Small intestine (tissue), 7 donors: ENCODE data around the gene PDCD7. TPM values are rescaled to one million over a fixed set of nuclear protein-coding genes. Genes with fewer than 3 reads are reported as not detected.
A peak's percentile ranks its signal among the peaks of the same experiment; 100 is the strongest.
"Not testable (repeated sequence)": the region's sequence is repeated elsewhere in the genome, so short reads cannot be mapped to it uniquely, and the experiment has no call there.

Source experiments
- DNase-seq, 2 donors: peaks; one replicate each; pipeline versions ENCODE4 v3.0.0 to v3.0.0-alpha.2; 2013
- FAIRE-seq: peaks from 2 replicates; lab custom pipeline; 2012; peaks lifted over from hg19 to GRCh38; lab: Jason Lieb, UNC
- H3K27ac ChIP-seq, 3 donors: one replicate each; pipeline ENCODE4 v1.5.1; 2013; ENCODE audit warnings: low read length in 2 of 3, mild to moderate bottlenecking in 2 of 3, control low read depth in 1 of 3, inconsistent platforms in 1 of 3, low read depth in 1 of 3, moderate library complexity in 1 of 3
- H3K27me3 ChIP-seq, 3 donors: one replicate each; pipeline ENCODE4 v1.6.1; 2013; ENCODE audit warnings: low read length in 3 of 3, inconsistent platforms in 1 of 3; ENCODE audit not compliant: control insufficient read depth in 3 of 3, insufficient read depth in 3 of 3
- H3K36me3 ChIP-seq, 3 donors: one replicate each; pipeline ENCODE4 v1.6.1; 2013; ENCODE audit warnings: low read length in 3 of 3, inconsistent platforms in 1 of 3, low read depth in 1 of 3, mild to moderate bottlenecking in 1 of 3, moderate library complexity in 1 of 3; ENCODE audit not compliant: control insufficient read depth in 3 of 3, insufficient read depth in 2 of 3
- H3K4me1 ChIP-seq, 3 donors: one replicate each; pipeline ENCODE4 v1.6.1; 2013; ENCODE audit warnings: low read length in 2 of 3, inconsistent platforms in 1 of 3, low read depth in 1 of 3, mild to moderate bottlenecking in 1 of 3, moderate library complexity in 1 of 3; ENCODE audit not compliant: control insufficient read depth in 3 of 3, insufficient read depth in 2 of 3
- H3K4me3 ChIP-seq, 3 donors: one replicate each; pipeline ENCODE4 v1.5.1; 2013; ENCODE audit warnings: low read length in 3 of 3, control low read depth in 1 of 3, inconsistent platforms in 1 of 3, low read depth in 1 of 3, mild to moderate bottlenecking in 1 of 3, moderate library complexity in 1 of 3
- H3K9me3 ChIP-seq, 2 donors: one replicate each; pipeline ENCODE4 v1.6.1; 2013; ENCODE audit warnings: low read depth in 1 of 2, low read length in 1 of 2; ENCODE audit not compliant: control insufficient read depth in 2 of 2, insufficient read depth in 1 of 2
- WGBS, 3 donors: extraction: QIAGEN DNeasy Blood & Tissue Kit; methylation state at CpG; one replicate each; pipeline ENCODE4 v1.1.7; 2013; 5-methylcytosine and 5-hydroxymethylcytosine counted together
- polyA plus RNA-seq, 4 donors: library from polyadenylated mRNA; stranded (reverse) in 3 of 4; unstranded in 1 of 4; fragments of 200-250 nt in 3 of 4; fragments of 120-200 nt in 1 of 4; gene quantifications; one replicate each; pipeline versions ENCODE4 v1.2.1 to v1.2.3, GENCODE V29; 2013
- donor health status: healthy with polysubstance abuse.
- donor health status: control.
- donor health status: control.
- donor health status: Bipolar disorder and iron deficiency.
- donor health status: healthy.

Gene PDCD7
- polyA plus RNA-seq, 4 donors = 8.4 to 20.5 (median 11.9) TPM

DNA sequence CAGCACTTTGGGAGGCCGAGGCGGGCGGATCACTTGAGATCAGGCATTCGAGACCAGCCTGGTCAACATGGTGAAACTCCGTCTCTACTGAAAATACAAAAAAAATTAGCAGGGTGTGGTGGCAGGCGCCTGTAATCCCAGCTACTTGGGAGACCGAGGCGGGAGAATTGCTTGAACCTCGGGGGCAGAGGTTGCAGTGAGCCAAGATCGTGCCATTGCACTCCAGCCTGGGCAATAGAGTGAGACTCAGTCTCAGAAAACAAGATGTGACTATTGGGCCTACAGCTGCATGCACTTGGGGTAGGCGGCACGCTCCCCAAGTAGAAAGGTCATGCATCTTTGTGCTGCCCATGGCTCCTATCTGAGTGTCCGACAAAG, 39.8 kb downstream of the PDCD7 start:
- DNase-seq, H3K9me3 ChIP-seq, H3K27me3 ChIP-seq, H3K4me3 ChIP-seq, FAIRE-seq: not testable (repeated sequence)
- Histone ChIP-seq H3K27ac (peak overlapping the region in 2 of 3 donors; percentile 58 to 72), H3K4me1 (peaks cover 0 to 65% (median 16%) of the 10 kb centered on the region in 3 donors), H3K36me3 (peaks cover under 1 to 45% (median 6%) of the 10 kb centered on the region in 3 donors)
- 75 to 90% (median 79%) methylated on average over 13 of the region's 13 CpGs for WGBS, 3 donors

DNA sequence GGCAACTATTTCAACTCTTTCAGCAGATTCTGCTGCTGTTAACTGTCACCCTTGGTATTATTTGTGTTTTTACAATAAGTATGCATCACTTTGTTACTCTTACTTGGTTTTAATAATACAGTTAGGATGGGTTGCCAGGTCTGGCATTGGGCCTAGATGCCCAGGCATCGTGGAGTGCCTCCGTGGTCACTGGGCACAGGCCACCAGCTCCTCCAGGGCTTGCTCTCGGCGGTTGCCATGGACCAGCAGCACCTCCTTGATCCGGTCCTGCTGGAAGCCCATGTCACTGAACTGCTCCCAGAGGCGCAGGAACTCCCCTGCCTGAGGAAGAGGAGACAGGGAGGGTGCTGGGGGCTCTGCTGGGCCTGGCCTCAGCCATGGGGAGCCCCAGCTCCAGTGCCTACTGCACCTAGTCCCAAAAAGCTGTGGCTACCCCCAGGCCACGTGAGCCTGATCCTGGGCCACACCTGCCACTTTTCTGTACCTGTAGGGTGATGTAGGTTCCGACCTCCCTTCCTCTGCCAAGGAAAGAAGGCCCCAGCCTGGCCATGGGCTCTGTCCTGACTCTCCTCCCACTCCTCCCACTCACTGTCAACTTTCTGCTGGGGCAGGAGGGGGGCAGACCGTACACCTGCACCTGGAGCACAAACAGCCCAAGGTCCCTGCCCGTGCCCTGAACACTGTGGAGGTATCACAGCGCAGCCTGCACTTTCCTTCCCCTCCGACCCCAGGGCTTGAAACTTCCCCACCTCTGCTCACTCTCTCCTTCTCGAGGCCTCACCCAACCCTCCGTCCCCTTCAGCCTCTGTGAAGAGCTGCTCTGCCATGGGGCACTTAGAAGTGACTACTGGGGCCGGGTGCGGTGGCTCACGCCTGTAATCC, 40.5 kb downstream of the PDCD7 start:
- no peak for DNase-seq
- H3K36me3 ChIP-seq = peaks cover 0 to 41% (median 2%) of the 10 kb centered on the region in 3 donors
- no peaks in the 10 kb centered on the region for H3K9me3 ChIP-seq
- H3K4me1 ChIP-seq = peaks cover 0 to 71% (median 19%) of the 10 kb centered on the region in 3 donors
- no peak overlapping the region for H3K4me3 ChIP-seq
- 92 to 94% (median 92%) methylated on average over 16 to 17 of the region's 17 CpGs for WGBS, 3 donors
- peak overlapping the region in 1 of 3 donors; percentile 7 for H3K27ac ChIP-seq
- FAIRE-seq = no peak
- H3K27me3 ChIP-seq = no peaks in the 10 kb centered on the region

DNA sequence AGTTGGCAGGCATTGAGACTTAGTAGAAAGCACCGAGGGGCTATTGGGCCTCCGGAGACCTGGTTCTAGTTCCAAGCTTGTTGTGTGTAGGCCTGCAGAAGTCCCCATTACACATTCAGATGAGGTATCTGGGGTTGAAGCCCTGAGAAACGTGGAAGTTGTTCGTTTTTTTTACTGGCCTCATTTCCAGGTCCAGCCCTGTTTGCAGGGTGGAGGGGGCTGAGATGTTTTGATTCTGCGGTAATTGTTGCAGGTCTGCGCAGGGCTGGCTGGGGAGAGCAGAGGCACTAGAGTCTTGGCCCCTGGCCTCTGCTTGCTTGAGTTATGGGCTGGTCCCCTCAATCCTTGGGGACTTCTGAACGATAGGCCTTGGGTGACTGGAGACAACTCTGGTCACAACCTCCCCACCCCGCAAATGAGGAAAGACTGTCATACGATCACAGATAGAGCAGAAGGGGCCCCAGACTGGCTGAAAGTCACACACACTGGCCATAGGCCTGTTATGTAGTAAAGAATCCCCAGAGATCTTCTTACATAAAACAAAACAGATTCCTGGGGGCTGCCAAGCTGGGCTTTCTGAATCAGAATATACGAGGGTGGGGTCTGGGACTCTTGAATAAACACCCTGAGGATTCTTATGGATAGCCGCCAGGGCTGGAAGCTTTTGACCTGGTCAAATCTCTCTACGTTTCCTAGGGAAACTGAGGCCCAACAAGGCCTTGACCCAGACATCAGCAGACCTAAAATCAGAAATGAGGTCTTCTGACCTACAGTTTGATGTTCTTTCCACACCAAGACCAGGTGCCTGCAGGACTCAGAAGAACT, 41.5 kb downstream of the PDCD7 start:
- no peak for FAIRE-seq
- Histone ChIP-seq H3K4me1 (peaks cover 0 to 81% (median 23%) of the 10 kb centered on the region in 3 donors), H3K27me3 (no peaks in the 10 kb centered on the region), H3K36me3 (peaks cover 0 to 32% (median 0%) of the 10 kb centered on the region in 3 donors), H3K27ac (peak overlapping the region in 1 of 3 donors; percentile 31), H3K9me3 (no peaks in the 10 kb centered on the region), H3K4me3 (no peak overlapping the region)
- 75 to 89% (median 89%) methylated on average over 12 of the region's 12 CpGs for WGBS, 3 donors
- DNase-seq = peak in 1 of 2 donors; percentile 30

DNA sequence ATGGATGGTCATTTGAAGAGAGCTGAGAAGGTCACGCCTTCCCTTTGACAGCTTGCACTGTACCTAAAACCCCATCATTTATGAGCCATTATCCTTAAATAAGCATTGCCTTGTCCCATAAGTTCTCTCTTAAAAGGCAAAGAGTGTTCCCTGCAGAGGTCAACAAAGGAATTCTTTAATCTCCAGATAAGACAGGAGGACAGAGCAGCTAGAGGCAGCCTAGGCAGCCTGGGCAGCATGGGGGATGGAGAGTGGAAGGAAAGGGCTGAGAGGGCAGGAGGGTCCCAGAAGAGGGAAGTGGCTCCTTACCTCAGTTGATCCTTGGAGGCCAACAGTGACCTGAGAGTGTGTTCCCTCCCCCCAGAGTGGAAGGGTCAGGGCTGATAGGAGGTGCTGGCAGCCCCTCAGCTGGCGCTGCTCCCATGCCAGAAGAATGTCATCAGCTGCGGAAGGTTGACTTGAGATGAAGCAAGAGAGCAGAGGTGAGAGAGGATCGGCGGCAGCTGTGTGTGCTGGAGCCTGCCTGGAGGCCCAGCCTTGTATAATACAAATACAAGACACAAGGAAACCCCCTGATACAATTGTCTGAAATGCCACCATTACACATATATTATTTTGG, 44.3 kb downstream of the PDCD7 start:
- Histone ChIP-seq H3K4me3 (no peak overlapping the region), H3K27ac (peak overlapping the region; percentile 83 to 91 (median 89)), H3K4me1 (peaks cover 0 to 74% (median 22%) of the 10 kb centered on the region in 3 donors), H3K36me3 (peaks cover 0 to 15% (median 0%) of the 10 kb centered on the region in 3 donors), H3K9me3 (no peaks in the 10 kb centered on the region), H3K27me3 (no peaks in the 10 kb centered on the region)
- DNase-seq = peak; percentile 69 to 85
- no peak for FAIRE-seq
- 29 to 55% (median 47%) methylated on average over 5 of the region's 5 CpGs for WGBS, 3 donors

DNA sequence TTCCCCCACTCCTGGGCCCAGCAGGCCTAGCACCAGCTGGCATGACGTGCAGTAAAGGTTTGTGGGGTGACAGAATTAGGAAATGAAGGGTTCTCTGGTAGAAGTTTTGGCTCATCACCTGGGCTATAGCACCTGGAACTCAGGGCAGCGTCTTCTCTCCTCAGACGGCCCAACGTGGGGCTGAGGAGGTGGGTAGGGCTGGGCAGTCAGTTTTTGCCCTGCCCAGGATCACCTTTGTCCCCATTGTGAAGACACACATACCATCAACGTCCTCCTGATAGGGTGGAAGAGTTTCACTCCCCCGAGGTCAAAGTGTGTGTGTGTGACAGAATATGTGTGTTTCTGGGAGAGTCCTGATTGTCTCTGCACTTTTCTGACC, 45.0 kb downstream of the PDCD7 start:
- H3K4me1 ChIP-seq = peaks cover 0 to 72% (median 21%) of the 10 kb centered on the region in 3 donors
- no peak overlapping the region for H3K4me3 ChIP-seq
- DNase-seq (peak; percentile 91 to 97), FAIRE-seq (no peak)
- H3K9me3 ChIP-seq = no peaks in the 10 kb centered on the region
- H3K36me3 ChIP-seq = peaks cover 0 to 12% (median 0%) of the 10 kb centered on the region in 3 donors
- no peaks in the 10 kb centered on the region for H3K27me3 ChIP-seq
- WGBS, 3 donors = 13 to 45% (median 36%) methylated on average over 6 of the region's 6 CpGs
- peak overlapping the region; percentile 83 to 96 (median 91) for H3K27ac ChIP-seq

DNA sequence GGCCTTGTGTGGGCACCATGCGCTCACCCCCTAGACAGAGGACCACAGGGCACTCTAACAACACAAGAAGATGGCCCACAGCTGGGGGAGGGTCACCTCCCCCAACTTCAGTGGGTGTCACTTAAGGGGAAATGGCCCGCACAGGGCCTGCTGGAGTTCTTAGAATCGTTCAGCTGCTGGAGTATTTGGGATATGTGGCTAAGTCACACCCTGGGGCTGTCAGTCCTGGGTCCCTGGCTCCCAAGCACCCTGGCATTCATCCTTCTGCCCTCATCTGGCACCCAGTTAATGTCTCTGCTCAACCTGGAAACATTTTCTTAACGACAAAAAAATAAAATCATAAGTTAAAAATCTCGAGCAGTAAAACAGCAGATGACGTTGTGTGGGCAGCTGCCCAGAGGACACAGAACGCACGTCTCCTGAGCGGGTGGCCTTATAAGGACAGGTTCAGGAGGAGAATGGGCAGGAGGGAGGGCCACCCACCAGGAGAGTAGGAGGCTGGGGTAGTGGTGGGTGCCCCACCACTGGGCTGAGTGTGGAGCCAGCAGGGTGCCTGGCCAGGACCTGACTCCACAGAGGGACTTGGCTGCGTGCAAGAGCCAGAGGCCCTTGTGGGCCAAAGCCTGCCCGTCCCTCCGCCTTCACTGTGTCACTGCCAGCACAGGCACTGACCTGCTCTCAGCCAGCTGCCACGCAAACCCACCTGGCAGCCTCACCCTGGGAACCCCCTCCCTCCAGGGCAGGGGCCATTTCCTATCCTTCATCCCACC, 45.5 kb downstream of the PDCD7 start:
- no peaks in the 10 kb centered on the region for H3K27me3 ChIP-seq
- no peak overlapping the region for H3K4me3 ChIP-seq
- peaks cover 0 to 8% (median 0%) of the 10 kb centered on the region in 3 donors for H3K36me3 ChIP-seq
- 33 to 60% (median 47%) methylated on average over 13 of the region's 13 CpGs for WGBS, 3 donors
- H3K27ac ChIP-seq = peak overlapping the region; percentile 83 to 96 (median 91)
- DNase-seq (peak; percentile 52 to 54), FAIRE-seq (no peak)
- H3K9me3 ChIP-seq = no peaks in the 10 kb centered on the region
- H3K4me1 ChIP-seq = peaks cover 0 to 71% (median 21%) of the 10 kb centered on the region in 3 donors

DNA sequence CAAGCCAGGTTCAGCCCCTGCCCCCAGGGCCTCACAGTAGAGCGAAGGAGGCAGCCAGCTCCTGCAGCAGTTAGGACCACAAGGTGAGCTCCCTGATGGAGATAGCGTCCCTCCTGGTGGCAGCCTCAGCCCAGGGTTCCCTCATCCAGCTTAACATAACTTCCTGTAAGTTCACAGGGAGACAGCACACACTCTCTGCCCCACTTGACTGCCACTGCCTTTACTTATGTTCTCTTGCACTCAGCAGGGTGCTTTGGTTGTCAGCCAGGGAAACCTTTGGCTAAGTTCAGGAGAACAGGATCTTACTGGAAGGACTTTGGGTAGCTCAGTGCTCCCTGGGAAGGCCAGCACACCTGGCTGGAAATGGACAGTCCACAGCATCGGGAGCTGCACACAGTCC, 46.2 kb downstream of the PDCD7 start:
- Histone ChIP-seq H3K27ac (peak overlapping the region; percentile 41 to 96 (median 91)), H3K4me3 (no peak overlapping the region), H3K27me3 (no peaks in the 10 kb centered on the region), H3K9me3 (no peaks in the 10 kb centered on the region), H3K4me1 (peaks cover 0 to 71% (median 21%) of the 10 kb centered on the region in 3 donors), H3K36me3 (peaks cover 0 to 4% (median 0%) of the 10 kb centered on the region in 3 donors)
- DNase-seq = peak; percentile 28 to 32
- 83 to 88% (median 83%) methylated on average over 3 of the region's 3 CpGs for WGBS, 3 donors
- no peak for FAIRE-seq
